SK-N-MC (cell line): ENCODE results near the gene KCNQ1.

Experiments used
- EZH2 ChIP-seq: fragments of 200-600 bp; sonication (generic); IDR thresholded peaks from one replicate; pipeline ENCODE4 v1.6.1; 2017; ENCODE audit warnings: antibody characterized with exemption
- POLR2AphosphoS5 ChIP-seq: IDR thresholded peaks from 2 replicates; pipeline ENCODE4 v1.6.1; 2012; ENCODE audit warnings: mild to moderate bottlenecking, low read depth, low read length, borderline replicate concordance

DNA sequence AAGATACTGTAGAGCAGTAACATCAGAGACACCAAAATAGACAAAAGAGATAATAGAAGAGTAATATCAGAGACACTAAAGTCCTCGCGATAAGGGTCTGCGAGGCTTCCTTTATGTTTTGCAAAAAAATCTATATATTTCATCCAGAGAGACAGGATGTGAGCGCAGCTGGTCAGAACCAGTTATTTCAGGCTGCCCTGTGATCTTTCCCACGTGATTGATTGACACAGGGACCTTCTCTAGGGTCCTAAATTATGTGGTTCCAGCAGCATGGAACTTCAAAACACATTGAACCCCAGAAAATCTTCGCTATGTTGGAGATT lies 118.0 kb downstream of the KCNQ1 start:
- TF ChIP-seq EZH2, result no peak
- TF ChIP-seq POLR2AphosphoS5, result no peak
